SK-N-MC (cell line): ENCODE data around the gene CELF3.

ENCODE experiments used
- EZH2 ChIP-seq: fragments of 200-600 bp; sonication (generic); IDR thresholded peaks from one replicate; pipeline ENCODE4 v1.6.1; 2017; ENCODE audit warnings: antibody characterized with exemption
- FOXP2 ChIP-seq: optimal IDR thresholded peaks from 2 replicates; pipeline ENCODE3; 2011; ENCODE audit warnings: mild to moderate bottlenecking, moderate library complexity; ENCODE audit not compliant: insufficient read depth; ENCODE audit errors: extremely low read length, control extremely low read depth
- POLR2AphosphoS5 ChIP-seq: IDR thresholded peaks from 2 replicates; pipeline ENCODE4 v1.6.1; 2012; ENCODE audit warnings: mild to moderate bottlenecking, low read depth, low read length, borderline replicate concordance

DNA sequence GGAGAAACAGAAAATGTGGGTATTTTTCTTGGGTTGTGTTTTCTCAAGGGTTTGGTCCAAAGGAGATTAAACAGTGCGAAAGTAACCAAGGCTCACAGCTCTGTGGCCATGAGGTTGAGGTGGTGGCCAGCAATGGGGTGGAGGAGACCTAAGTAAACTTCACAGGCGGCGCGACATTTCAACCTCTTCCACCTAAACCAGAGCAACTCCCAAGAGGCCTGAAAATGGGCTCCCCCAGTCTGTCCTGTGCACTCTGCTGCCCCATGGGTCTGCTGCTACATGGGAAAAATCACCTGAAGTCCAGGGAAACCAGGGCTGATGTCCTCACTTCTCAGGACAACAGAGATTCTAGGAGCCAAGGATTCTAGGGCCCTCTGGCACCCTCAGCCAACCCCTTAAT, 12.4 kb downstream of the CELF3 start:
- TF ChIP-seq POLR2AphosphoS5 = no peak
- no peak for TF ChIP-seq EZH2
- no peak for TF ChIP-seq FOXP2
